ENCODE measurements around the gene ABO. TPM values are rescaled to one million over a fixed set of nuclear protein-coding genes. Genes with fewer than 3 reads are reported as not detected.

Gene ABO
- total and polyA plus RNA-seq, 10 of the 15 experiments (the other 5 are each of a cell fraction or from before 2014, with no cell fraction given): 0.10 TPM; not detected in 9

DNA sequence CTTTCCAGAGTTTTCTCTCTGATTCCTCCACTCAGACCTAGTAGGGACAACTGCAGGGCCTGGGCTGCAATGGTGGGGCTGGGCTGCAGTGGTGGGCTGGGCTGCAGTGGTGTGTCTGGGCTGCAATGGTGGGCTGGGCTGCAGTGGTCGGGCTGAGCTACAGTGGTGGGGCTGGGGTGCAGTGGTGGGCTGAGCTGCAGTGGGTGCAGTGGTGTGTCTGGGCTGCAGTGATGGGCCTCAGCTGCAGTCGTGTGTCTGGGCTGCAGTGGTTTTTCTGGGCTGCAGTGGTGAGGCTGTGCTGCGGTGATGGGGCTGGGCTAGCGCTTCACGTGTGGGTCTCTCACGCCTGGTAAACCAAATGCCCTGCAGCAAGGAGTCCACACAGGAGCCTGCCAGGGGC, 27.4 kb downstream of the ABO start:
- Histone ChIP-seq H3K4me2 (ENCODE audit: control insufficient read depth, insufficient read depth) (no peak overlapping the region), H4K20me1 (ENCODE audit: control insufficient read depth, insufficient read depth) (no peaks in the 10 kb centered on the region), H2AFZ (ENCODE audit: control insufficient read depth, low read depth, low read length) (no peak overlapping the region), H3K9me3 (replicated peaks; ENCODE audit: control insufficient read depth, insufficient read depth, low read length) (no peaks in the 10 kb centered on the region), H3K79me2 (ENCODE audit: control insufficient read depth, insufficient read depth, low read length) (no peaks in the 10 kb centered on the region), H3K27ac (ENCODE audit: control insufficient read depth, insufficient read depth) (no peak overlapping the region), H3K4me3 (no peak overlapping the region), H3K27me3 (replicated peaks in 1 of 2; ENCODE audit: control insufficient read depth in 2 of 2, insufficient read depth in 2 of 2, low read length in 1 of 2) (no peaks in the 10 kb centered on the region; a peak in 2 of 4 replicates), H3K4me1 (ENCODE audit: control insufficient read depth, insufficient read depth, low read length) (no peaks in the 10 kb centered on the region), H3K9ac (ENCODE audit: control insufficient read depth, insufficient read depth, low read length) (no peak overlapping the region), H3K36me3 (ENCODE audit: control insufficient read depth in 2 of 2, insufficient read depth in 2 of 2, low read length in 1 of 2) (no peaks in the 10 kb centered on the region)
- WGBS (ENCODE audit: insufficient coverage, insufficient replicate concordance, low lambda C conversion rate, missing lambda C conversion rate): 26% methylated on average over 6 of the region's 6 CpGs
- no peak for TF ChIP-seq ESRRA (IDR thresholded peaks at IDR 0.05; ENCODE audit: low read length)
- no peak for TF ChIP-seq NFIC (IDR thresholded peaks at IDR 0.05; ENCODE audit: low read depth, low read length)
- BruUV-seq (replicated peaks): no TSS peak
- ATAC-seq (no peak), FAIRE-seq (no peak), DNase-seq (ENCODE audit: low read depth, low spot score) (no peak)
- intact Hi-C loops (cut with micrococcal nuclease; ENCODE audit: unreplicated experiment) (no loop called here), in situ Hi-C loops (cut with MboI) (no loop called here)
- ChIA-PET CTCF (no interaction called here), RAD21 (ENCODE audit: unreplicated experiment) (no interaction called here), SMC1A (ENCODE audit: uncharacterized antibody, unreplicated experiment) (no interaction called here), POLR2A (no interaction called here)

GRCh38 chr9:133246991-133247390, 28.0 kb downstream of the ABO start:
- Histone ChIP-seq H2AFZ (ENCODE audit: control insufficient read depth, low read depth, low read length) (no peak overlapping the region), H3K79me2 (ENCODE audit: control insufficient read depth, insufficient read depth, low read length) (no peaks in the 10 kb centered on the region), H3K36me3 (ENCODE audit: control insufficient read depth in 2 of 2, insufficient read depth in 2 of 2, low read length in 1 of 2) (no peaks in the 10 kb centered on the region), H3K9me3 (replicated peaks; ENCODE audit: control insufficient read depth, insufficient read depth, low read length) (no peaks in the 10 kb centered on the region), H3K4me3 (no peak overlapping the region), H4K20me1 (ENCODE audit: control insufficient read depth, insufficient read depth) (no peaks in the 10 kb centered on the region), H3K27ac (ENCODE audit: control insufficient read depth, insufficient read depth) (no peak overlapping the region), H3K27me3 (replicated peaks in 1 of 2; ENCODE audit: control insufficient read depth in 2 of 2, insufficient read depth in 2 of 2, low read length in 1 of 2) (no peaks in the 10 kb centered on the region; a peak in 2 of 4 replicates), H3K9ac (ENCODE audit: control insufficient read depth, insufficient read depth, low read length) (no peak overlapping the region), H3K4me2 (ENCODE audit: control insufficient read depth, insufficient read depth) (no peak overlapping the region), H3K4me1 (ENCODE audit: control insufficient read depth, insufficient read depth, low read length) (no peaks in the 10 kb centered on the region)
- intact Hi-C loops (cut with micrococcal nuclease; ENCODE audit: unreplicated experiment): no loop called here
- ChIA-PET CTCF (no interaction called here), SMC1A (ENCODE audit: uncharacterized antibody, unreplicated experiment) (no interaction called here), POLR2A (no interaction called here), RAD21 (ENCODE audit: unreplicated experiment) (no interaction called here)
- no peak for ATAC-seq
- DNase-seq (ENCODE audit: low read depth, low spot score): no peak
- BruUV-seq (replicated peaks): no TSS peak
- in situ Hi-C loops (cut with MboI): no loop called here
- no peak for FAIRE-seq
- WGBS (ENCODE audit: insufficient coverage, insufficient replicate concordance, low lambda C conversion rate, missing lambda C conversion rate): 47% methylated on average over 6 of the region's 6 CpGs
- no peak for TF ChIP-seq TCF3 (IDR thresholded peaks at IDR 0.05; ENCODE audit: borderline replicate concordance, insufficient read depth, low read depth, low read length)
- no peak for TF ChIP-seq ASH2L (IDR thresholded peaks at IDR 0.05; ENCODE audit: borderline replicate concordance, low read depth)
- TF ChIP-seq EZH2 (IDR thresholded peaks at IDR 0.05; ENCODE audit: borderline replicate concordance, control insufficient read depth, low read depth, low read length): no peak
- TF ChIP-seq, protein P1, sequence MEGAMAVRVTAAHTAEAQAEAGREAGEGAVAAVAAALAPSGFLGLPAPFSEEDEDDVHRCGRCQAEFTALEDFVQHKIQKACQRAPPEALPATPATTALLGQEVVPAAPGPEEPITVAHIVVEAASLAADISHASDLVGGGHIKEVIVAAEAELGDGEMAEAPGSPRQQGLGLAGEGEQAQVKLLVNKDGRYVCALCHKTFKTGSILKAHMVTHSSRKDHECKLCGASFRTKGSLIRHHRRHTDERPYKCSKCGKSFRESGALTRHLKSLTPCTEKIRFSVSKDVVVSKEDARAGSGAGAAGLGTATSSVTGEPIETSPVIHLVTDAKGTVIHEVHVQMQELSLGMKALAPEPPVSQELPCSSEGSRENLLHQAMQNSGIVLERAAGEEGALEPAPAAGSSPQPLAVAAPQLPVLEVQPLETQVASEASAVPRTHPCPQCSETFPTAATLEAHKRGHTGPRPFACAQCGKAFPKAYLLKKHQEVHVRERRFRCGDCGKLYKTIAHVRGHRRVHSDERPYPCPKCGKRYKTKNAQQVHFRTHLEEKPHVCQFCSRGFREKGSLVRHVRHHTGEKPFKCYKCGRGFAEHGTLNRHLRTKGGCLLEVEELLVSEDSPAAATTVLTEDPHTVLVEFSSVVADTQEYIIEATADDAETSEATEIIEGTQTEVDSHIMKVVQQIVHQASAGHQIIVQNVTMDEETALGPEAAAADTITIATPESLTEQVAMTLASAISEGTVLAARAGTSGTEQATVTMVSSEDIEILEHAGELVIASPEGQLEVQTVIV (IDR thresholded peaks at IDR 0.05; ENCODE audit: borderline replicate concordance, partially characterized antibody): no peak
- TF ChIP-seq CUX1 (IDR thresholded peaks at IDR 0.05; ENCODE audit: insufficient replicate concordance, low read depth, low read length): no peak
- no peak for TF ChIP-seq TBL1XR1 (IDR thresholded peaks at IDR 0.05; ENCODE audit: low read depth, low read length)

Measured in GM12878 (cell line).